ENCODE measurements around the gene PCDHGB3. TPM values are rescaled to one million over a fixed set of nuclear protein-coding genes. Genes with fewer than 3 reads are reported as not detected.
A peak's percentile ranks its signal among the peaks of the same experiment; 100 is the strongest.

Gene PCDHGB3
- total and polyA plus RNA-seq, 10 of the 15 experiments (the other 5 are each of a cell fraction or from before 2014, with no cell fraction given), result 0.12 to 0.50 (median 0.20) TPM; not detected in 4

DNA sequence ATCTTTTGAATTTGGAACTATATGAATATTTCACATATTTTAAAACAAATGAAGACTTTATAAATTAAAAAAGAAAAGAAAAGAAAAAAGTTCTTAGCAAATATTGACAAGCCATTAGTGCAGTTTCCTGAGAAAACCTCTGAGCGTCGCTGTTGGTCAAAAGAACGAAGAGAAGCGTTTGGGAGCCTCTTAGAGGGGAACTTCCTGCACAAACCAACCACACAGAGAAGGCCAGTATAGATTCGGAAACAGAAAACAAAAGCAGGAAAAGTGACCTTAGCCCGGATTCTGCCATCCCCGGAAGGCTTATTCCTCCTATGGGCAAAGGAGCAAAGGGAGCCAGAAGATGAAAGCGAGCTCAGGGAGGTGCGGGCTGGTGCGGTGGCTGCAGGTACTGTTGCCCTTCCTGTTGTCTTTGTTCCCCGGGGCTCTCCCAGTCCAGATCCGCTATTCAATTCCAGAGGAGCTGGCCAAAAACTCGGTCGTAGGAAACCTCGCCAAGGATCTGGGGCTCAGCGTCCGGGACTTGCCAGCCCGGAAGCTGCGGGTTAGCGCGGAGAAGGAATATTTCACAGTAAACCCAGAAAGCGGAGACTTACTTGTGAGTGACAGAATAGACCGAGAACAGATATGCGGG lies 10.1 kb upstream of the PCDHGB3 start, which contains the start of gene PCDHGB2 (continued):
- TF ChIP-seq, protein P1, sequence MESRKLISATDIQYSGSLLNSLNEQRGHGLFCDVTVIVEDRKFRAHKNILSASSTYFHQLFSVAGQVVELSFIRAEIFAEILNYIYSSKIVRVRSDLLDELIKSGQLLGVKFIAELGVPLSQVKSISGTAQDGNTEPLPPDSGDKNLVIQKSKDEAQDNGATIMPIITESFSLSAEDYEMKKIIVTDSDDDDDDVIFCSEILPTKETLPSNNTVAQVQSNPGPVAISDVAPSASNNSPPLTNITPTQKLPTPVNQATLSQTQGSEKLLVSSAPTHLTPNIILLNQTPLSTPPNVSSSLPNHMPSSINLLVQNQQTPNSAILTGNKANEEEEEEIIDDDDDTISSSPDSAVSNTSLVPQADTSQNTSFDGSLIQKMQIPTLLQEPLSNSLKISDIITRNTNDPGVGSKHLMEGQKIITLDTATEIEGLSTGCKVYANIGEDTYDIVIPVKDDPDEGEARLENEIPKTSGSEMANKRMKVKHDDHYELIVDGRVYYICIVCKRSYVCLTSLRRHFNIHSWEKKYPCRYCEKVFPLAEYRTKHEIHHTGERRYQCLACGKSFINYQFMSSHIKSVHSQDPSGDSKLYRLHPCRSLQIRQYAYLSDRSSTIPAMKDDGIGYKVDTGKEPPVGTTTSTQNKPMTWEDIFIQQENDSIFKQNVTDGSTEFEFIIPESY (IDR thresholded peaks at IDR 0.05), result no peak
- TF ChIP-seq MYB (IDR thresholded peaks at IDR 0.05; ENCODE audit: borderline replicate concordance, low read depth, low read length) (no peak), TCF7 (IDR thresholded peaks at IDR 0.05; ENCODE audit: borderline replicate concordance) (no peak), POU2F2 (IDR thresholded peaks at IDR 0.05; ENCODE audit: borderline replicate concordance, low read depth, low read length) (no peak), RBBP5 (conservative IDR thresholded peaks at IDR 0.05) (no peak), RAD21 (IDR thresholded peaks at IDR 0.05; ENCODE audit: insufficient read depth, low read depth, low read length) (peak; percentile 47; the same call in 1 of the 2 replicates), CBX5 (IDR thresholded peaks at IDR 0.05; ENCODE audit: low read depth) (0 out of 2 replicates have a peak, but pooled peaks have one; percentile 25), ZBED1 (IDR thresholded peaks at IDR 0.05; ENCODE audit: borderline replicate concordance) (no peak), DPF2 (IDR thresholded peaks at IDR 0.05) (no peak), MTA3 (IDR thresholded peaks at IDR 0.05; ENCODE audit: borderline replicate concordance, low read length) (no peak), ATF2 (IDR thresholded peaks at IDR 0.05; ENCODE audit: low read length) (no peak), TCF12 (IDR thresholded peaks at IDR 0.05; ENCODE audit: low read depth, low read length) (no peak)
- TF ChIP-seq, protein P2, sequence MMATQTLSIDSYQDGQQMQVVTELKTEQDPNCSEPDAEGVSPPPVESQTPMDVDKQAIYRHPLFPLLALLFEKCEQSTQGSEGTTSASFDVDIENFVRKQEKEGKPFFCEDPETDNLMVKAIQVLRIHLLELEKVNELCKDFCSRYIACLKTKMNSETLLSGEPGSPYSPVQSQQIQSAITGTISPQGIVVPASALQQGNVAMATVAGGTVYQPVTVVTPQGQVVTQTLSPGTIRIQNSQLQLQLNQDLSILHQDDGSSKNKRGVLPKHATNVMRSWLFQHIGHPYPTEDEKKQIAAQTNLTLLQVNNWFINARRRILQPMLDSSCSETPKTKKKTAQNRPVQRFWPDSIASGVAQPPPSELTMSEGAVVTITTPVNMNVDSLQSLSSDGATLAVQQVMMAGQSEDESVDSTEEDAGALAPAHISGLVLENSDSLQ (IDR thresholded peaks at IDR 0.05), result no peak
- TF ChIP-seq, protein P3, sequence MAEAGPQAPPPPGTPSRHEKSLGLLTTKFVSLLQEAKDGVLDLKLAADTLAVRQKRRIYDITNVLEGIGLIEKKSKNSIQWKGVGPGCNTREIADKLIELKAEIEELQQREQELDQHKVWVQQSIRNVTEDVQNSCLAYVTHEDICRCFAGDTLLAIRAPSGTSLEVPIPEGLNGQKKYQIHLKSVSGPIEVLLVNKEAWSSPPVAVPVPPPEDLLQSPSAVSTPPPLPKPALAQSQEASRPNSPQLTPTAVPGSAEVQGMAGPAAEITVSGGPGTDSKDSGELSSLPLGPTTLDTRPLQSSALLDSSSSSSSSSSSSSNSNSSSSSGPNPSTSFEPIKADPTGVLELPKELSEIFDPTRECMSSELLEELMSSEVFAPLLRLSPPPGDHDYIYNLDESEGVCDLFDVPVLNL (IDR thresholded peaks at IDR 0.05; ENCODE audit: low read depth, low read length), result no peak
- TF ChIP-seq, protein P4, sequence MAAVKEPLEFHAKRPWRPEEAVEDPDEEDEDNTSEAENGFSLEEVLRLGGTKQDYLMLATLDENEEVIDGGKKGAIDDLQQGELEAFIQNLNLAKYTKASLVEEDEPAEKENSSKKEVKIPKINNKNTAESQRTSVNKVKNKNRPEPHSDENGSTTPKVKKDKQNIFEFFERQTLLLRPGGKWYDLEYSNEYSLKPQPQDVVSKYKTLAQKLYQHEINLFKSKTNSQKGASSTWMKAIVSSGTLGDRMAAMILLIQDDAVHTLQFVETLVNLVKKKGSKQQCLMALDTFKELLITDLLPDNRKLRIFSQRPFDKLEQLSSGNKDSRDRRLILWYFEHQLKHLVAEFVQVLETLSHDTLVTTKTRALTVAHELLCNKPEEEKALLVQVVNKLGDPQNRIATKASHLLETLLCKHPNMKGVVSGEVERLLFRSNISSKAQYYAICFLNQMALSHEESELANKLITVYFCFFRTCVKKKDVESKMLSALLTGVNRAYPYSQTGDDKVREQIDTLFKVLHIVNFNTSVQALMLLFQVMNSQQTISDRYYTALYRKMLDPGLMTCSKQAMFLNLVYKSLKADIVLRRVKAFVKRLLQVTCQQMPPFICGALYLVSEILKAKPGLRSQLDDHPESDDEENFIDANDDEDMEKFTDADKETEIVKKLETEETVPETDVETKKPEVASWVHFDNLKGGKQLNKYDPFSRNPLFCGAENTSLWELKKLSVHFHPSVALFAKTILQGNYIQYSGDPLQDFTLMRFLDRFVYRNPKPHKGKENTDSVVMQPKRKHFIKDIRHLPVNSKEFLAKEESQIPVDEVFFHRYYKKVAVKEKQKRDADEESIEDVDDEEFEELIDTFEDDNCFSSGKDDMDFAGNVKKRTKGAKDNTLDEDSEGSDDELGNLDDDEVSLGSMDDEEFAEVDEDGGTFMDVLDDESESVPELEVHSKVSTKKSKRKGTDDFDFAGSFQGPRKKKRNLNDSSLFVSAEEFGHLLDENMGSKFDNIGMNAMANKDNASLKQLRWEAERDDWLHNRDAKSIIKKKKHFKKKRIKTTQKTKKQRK (IDR thresholded peaks at IDR 0.05; ENCODE audit: low read depth, low read length), result no peak
